Activated CD8-positive, alpha-beta memory T cell treated with anti-CD3 and anti-CD28 coated beads, Interleukin-2, amount 50 U/mL, for 4 hours (primary cell): ENCODE data around the gene TES.
"Not testable (repeated sequence)": the region's sequence is repeated elsewhere in the genome, so short reads cannot be mapped to it uniquely, and the experiment has no call there.

Source experiments
- DNase-seq: peaks from one replicate; pipeline ENCODE4 v3.0.0-alpha.2; 2020

The TES gene

GRCh38 chr7:116210345-116211005 is at the start of gene TES:
Gene TES, plus strand, starts transcription at chr7:116210539. Its CDS starts 169 bp downstream, at chr7:116210708.
- DNase-seq, result peak; percentile 62

- DNase-seq, result no peak
Observed at GRCh38 chr7:116161728-116162127, 48.6 kb upstream of the TES start.

DNA sequence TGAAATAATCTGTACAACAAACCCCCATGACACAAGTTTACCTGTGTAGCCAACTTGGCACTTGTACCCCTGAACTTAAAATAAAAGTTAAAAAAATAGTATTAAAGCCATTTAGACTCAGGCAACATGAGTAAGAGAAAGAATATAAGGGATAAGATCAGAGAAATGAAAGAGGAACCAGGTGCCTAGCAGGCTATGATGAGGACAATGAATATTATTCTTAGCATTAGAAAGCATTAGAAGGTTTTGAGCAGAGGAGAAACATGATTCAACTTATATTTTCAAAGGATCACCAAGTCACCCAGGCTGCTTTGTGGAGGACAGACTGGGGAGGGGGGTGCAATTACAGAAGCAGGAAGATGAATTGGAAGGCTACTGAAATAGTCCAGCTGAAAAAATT is 48.1 kb upstream of the TES start:
- DNase-seq, result no peak

- DNase-seq, result no peak
Observed at GRCh38 chr7:116162992-116163391, 47.3 kb upstream of the TES start.

GRCh38 chr7:116164552-116165306 is 45.6 kb upstream of the TES start:
- no peak for DNase-seq

DNA sequence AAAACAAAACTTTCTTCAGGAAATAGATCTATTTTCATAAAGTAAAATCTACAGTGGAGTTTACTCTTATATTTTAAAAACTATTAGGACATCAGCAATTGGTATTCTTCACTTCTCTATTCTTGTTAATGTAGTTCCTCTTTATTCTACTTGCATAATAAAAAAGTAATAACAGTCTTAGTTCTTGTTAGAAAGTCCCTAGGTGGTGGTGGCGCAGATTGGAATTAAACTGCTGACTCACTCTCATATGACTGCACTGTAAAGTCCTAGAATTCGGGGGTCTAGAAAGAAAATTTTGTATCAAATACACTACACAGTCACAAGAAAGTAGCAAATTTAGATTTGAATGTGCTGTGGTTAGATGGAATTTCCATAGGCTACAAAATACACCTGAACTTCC is 44.6 kb upstream of the TES start:
- no peak for DNase-seq

DNA sequence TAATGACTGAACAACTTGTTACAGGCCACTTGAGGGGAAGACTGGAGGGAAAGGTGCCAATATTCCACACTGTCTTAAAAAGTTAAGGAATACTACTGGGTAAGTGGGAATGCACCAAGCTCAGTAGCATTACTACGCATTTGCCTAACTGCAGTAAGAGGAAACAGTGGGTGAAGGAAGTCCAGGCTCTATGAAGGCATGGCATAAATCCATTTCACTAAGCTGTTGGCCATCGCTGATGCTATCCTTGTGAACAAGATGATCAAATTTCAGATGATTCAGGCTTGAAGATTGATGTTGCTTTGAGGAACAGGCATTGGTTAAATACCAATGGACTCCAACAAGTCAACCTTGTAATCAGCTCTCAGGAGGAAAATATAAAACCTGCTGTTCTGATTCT is 44.2 kb upstream of the TES start:
- DNase-seq, result no peak

GRCh38 chr7:116167177-116167576 is 43.2 kb upstream of the TES start:
- DNase-seq, result no peak

DNA sequence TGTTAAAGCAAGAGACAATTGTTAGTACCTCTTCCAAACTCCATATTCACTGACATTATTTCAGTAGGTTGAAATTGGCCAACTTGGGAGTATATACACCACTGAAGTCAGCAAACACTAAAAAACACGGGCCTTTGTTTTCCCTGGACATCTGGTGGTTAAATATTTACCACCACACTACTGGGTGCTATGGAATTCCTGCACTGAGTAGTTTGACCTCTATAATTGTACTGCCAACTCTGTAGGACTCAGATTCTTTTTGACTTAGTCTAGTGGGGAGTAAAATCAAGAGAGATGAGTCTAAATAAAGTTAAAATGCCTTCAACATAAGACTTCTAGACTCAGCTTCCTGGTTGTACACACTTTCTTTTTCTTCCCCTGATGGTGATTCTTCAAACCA is 41.3 kb upstream of the TES start:
- no peak for DNase-seq

- DNase-seq, result no peak
Observed at GRCh38 chr7:116170180-116170579, 40.2 kb upstream of the TES start.

DNA sequence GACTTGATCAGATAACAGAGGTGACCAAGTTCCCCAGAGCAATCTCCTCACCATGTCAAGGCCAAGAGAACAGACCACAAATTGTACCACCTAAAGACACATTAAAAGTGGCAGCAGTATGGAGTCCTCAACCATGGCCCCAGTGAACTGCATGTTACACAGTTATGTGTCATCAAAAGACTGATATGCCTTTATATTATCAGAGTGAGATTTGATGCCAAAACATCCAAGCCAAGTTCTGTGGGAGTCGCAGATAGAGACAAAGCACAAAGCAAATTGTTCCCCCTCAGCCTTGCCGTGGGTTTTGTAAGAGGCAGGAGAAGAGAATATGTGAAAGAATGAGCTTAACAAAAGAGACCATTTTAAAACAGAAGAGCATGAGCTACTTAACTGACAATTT is 39.2 kb upstream of the TES start:
- DNase-seq, result no peak

GRCh38 chr7:116172353-116172752 is 38.0 kb upstream of the TES start:
- DNase-seq, result no peak

DNA sequence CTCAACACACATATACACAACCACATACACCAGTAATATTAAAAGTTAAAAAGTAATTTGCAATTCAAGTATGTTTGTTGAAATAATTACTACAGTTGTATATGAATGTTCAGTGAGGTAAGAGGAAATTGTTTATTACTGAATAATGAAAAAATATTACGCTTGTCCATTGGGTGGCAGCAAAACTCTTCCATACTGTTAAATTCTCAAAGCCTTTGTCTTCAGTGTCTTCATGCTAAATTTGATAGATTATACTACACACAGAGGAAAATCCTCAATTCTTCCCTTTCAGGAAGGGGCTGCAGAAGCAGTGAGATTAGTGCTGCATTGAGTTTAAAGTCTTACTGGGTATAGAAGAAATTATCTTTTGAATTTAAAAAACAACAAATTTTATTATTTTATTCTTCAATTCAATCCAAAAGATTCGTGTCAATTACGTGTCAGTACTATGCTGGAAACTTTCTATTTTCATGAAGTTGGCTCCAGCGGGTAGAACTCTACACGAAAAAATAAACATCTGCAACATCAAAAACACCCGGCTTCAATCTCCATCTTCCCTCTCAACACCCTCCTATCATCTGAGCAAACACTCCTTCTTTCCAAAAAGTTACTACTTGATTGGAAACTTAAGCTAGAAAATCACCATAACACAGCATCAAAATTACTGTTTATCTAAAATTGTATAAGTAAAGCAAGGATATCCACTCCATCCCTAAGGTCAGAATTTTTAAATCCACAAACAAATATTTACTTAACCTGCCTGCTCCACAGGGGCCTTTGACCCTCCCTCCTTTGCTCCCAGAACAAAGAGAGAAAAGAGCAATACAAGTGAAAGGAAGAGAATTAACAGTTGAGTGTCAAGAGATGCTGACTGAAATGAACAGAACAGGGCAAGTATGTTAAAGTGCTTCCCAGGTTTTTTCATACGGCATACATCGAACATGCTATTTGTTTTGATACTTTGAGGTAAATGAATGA is 37.0 kb upstream of the TES start:
- no peak for DNase-seq

DNA sequence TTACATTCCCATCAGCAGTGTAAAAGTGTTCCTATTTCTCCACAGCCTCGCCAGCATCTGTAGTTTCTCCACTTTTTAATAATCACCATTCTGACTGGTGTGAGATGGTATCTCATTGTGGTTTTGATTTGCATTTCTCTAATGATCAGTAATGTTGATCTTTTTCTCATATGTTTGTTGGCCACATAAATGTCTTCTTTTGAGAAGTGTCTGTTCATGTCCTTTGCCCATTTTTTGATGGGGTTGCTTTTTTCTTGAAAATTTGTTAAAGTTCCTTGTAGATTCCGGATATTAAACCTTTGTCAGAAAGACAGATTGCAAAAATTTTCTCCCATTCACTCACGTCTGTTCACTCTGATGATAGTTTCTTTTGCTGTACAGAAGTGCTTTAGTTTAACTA is 35.2 kb upstream of the TES start:
- DNase-seq, result not testable (repeated sequence)

DNA sequence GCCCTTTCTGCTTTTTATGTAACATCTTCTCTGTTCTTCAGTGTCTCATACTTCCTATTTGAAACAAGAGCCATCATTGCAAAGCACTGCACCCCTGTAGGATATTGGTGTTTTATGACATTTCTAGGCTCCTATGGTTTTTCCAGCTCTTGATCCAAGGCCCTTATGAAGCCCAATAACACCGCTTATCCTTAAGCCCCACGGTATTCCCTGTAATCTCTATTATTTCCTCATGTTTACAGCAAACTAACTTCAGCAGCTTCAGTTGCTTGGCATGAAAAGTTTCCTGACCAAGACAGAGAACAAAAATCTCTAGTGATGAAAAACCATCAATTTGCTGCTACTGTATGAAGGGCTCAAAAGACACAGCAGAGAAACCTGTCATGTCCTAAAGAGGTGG is 34.1 kb upstream of the TES start:
- DNase-seq, result no peak

- DNase-seq, result no peak
Observed at GRCh38 chr7:116177009-116177408, 33.3 kb upstream of the TES start.

DNA sequence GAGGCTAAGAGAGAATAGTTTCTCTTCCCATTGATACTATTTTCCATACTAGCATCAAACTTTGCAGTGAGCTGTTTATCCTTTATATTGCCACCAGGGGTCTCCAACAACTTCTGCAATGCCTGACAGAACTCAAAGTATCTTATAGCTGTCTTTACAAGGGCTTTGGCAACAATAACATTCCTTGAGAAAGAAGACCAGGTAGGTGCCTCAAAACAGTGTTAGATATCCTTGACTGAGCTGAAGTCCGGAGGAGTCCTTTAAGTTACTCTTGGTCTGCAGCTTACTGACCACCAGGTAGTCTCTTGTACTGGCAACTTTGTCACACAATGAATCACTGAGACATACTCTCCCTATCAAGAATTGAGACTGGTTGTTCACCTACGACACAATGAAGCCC is 30.0 kb upstream of the TES start:
- DNase-seq, result no peak

DNA sequence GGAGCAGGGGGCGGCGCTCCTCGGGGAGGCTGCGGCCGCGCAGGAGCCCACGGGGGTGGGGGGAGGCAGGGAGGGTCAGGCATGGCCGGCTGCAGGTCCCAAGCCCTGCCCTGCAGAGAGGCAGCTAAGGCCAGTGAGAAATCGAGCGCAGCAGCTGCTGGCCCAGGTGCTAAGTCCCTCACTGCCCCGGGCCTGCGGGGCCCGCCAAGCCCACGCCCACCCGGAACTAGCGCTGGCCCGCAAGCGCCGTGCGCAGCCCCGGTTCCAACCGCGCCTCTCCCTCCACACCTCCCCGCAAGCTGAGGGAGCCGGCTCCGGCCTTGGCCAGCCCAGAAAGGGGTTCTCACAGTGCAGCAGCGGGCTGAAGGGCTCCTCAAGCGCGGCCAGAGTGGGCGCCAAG is 28.3 kb upstream of the TES start:
- no peak for DNase-seq

- no peak for DNase-seq
Observed at GRCh38 chr7:116185450-116185849, 24.9 kb upstream of the TES start.

GRCh38 chr7:116185956-116186355 is 24.4 kb upstream of the TES start:
- DNase-seq, result no peak

DNA sequence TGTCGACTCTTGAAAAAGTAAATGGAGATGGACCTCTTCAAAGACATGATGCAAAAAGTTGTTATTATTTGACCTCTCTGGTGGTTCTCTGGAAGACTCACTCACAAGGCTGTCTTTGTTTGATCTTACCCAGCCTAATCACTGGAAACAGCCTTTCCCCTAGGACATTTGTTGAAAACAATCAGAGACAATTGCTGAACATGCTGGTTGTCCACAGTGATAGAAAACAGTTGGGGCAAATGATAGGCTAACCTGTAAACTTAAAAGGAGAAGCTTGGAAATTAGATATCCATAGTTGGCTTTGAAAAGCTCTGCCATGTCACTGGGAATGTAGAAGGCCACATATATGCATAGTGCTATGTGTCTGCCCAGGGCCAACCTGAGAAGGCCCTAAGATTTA is 22.9 kb upstream of the TES start:
- DNase-seq, result no peak

- DNase-seq, result no peak
Observed at GRCh38 chr7:116193329-116194087, 16.8 kb upstream of the TES start.

GRCh38 chr7:116194115-116194514 is 16.2 kb upstream of the TES start:
- DNase-seq, result no peak
